HepG2 (cell line): ENCODE results near the gene MIS18A. TPM values are rescaled to one million over a fixed set of nuclear protein-coding genes. Genes with fewer than 3 reads are reported as not detected.

Source experiments
- ATAC-seq: fragments of 200-7000 bp; cut with Tn5 transposase; 3 replicates; pipeline ENCODE4 v1.9.1; 2020; ENCODE audit warnings: mild to moderate bottlenecking, moderate library complexity
- BruUV-seq: library from RNA; stranded (reverse); fragments of 400-500 nt; replicated peaks from 2 replicates; lab custom pipeline; 2021; lab: Mats Ljungman, UMichigan
- CTCF ChIA-PET: fragments of 300-600 bp; formaldehyde crosslinking; extraction: SDS; loops from one replicate; lab custom pipeline; 2021; ENCODE audit warnings: low total read pairs, inconsistent platforms, low intra/inter-chr PET ratio; lab: Yijun Ruan, JAX
- POLR2A ChIA-PET: fragments of 350-600 bp; sonication (Branson Sonifier 250); formaldehyde crosslinking; loops from one replicate; lab custom pipeline; 2020; ENCODE audit warnings: antibody characterized with exemption, inconsistent platforms; lab: Yijun Ruan, JAX
- DNase-seq: peaks from one replicate; pipeline ENCODE4 v3.0.0-alpha.2; 2015; ENCODE audit warnings: low spot score
- FAIRE-seq: peaks from 3 replicates; lab custom pipeline; 2011; peaks lifted over from hg19 to GRCh38; lab: Jason Lieb, UNC
- H2AFZ ChIP-seq: one replicate; pipeline ENCODE4 v1.6.1; 2011; ENCODE audit warnings: low read length, inconsistent platforms
- H3K27ac ChIP-seq: fragments of 300-600 bp; 3 replicates; pipeline ENCODE4 v1.8.0; 2011; ENCODE audit warnings: mixed run types, mild to moderate bottlenecking, mixed read lengths, low read length, inconsistent platforms; ENCODE audit not compliant: insufficient read depth; ENCODE audit errors: extremely low read length
- H3K27me3 ChIP-seq, 2 experiments: fragments of 200-600 bp in 1 of 2; 2 replicates in 1 of 2; 3 replicates in 1 of 2; pipeline versions ENCODE4 v1.6.0 to v1.8.0; 2011; ENCODE audit warnings: low read length in 2 of 2, mild to moderate bottlenecking in 2 of 2, moderate library complexity in 2 of 2, inconsistent platforms in 1 of 2; ENCODE audit not compliant: insufficient read depth in 2 of 2, control insufficient read depth in 1 of 2
- H3K36me3 ChIP-seq, 2 experiments: fragments of 200-600 bp in 1 of 2; replicated peaks in 1 of 2; 2 replicates in 1 of 2; 3 replicates in 1 of 2; pipeline versions ENCODE4 v1.5.1 to v1.8.0; 2011; ENCODE audit warnings: low read length in 2 of 2, inconsistent platforms in 1 of 2; ENCODE audit not compliant: insufficient read depth in 2 of 2, control insufficient read depth in 1 of 2
- H3K4me1 ChIP-seq: 2 replicates; pipeline ENCODE4 v1.5.1; 2012; ENCODE audit warnings: low read length, inconsistent platforms; ENCODE audit not compliant: insufficient read depth
- H3K4me2 ChIP-seq: 2 replicates; pipeline ENCODE4 v1.6.0; 2011; ENCODE audit warnings: low read depth, low read length, inconsistent platforms
- H3K4me3 ChIP-seq, 3 experiments: fragments of 200-600 bp in 1 of 3; sonication (generic), shearing (Covaris generic) in 1 of 3; replicated peaks in 1 of 3; 2 replicates each; pipeline ENCODE4 v1.5.1; 2011 to 2016; ENCODE audit warnings: low read length in 3 of 3, inconsistent platforms in 2 of 3, low read depth in 2 of 3, mild to moderate bottlenecking in 2 of 3, control low read depth in 1 of 3, mixed read lengths in 1 of 3; ENCODE audit not compliant: insufficient read depth in 1 of 3
- H3K79me2 ChIP-seq: one replicate; pipeline ENCODE4 v1.6.1; 2011; ENCODE audit warnings: low read length, inconsistent platforms; ENCODE audit not compliant: insufficient read depth
- H3K9ac ChIP-seq: 2 replicates; pipeline ENCODE4 v1.6.0; 2011; ENCODE audit warnings: mild to moderate bottlenecking, low read depth, low read length, inconsistent platforms; ENCODE audit not compliant: insufficient read depth
- H3K9me3 ChIP-seq: 2 replicates; pipeline ENCODE4 v1.5.1; 2012; ENCODE audit warnings: mild to moderate bottlenecking, low read length
- H4K20me1 ChIP-seq: 2 replicates; pipeline ENCODE4 v1.6.0; 2011; ENCODE audit warnings: inconsistent platforms, mild to moderate bottlenecking, low read length, moderate library complexity; ENCODE audit not compliant: insufficient read depth
- LRRFIP1 ChIP-seq: sonication (generic); formaldehyde crosslinking; conservative IDR thresholded peaks from 2 replicates; pipeline ENCODE4 v1.4.0; 2020; ENCODE audit warnings: missing genetic modification reagents
- MAFK ChIP-seq, 2 experiments: IDR thresholded peaks in 1 of 2; conservative IDR thresholded peaks in 1 of 2; 2 replicates each; pipeline ENCODE4 v1.6.1; 2011; ENCODE audit warnings: improper control_type of control experiment in 2 of 2, low read length in 2 of 2
- MTF2 ChIP-seq: sonication (generic); formaldehyde crosslinking; IDR thresholded peaks from 2 replicates; pipeline ENCODE4 v1.5.0; 2020; ENCODE audit warnings: missing genetic modification reagents, borderline replicate concordance
- PLRG1 ChIP-seq: fragments of 450-650 bp; conservative IDR thresholded peaks from 2 replicates; pipeline ENCODE4 v1.6.1; 2016
- SIN3B ChIP-seq: fragments of 150-350 bp; IDR thresholded peaks from 2 replicates; pipeline ENCODE4 v1.6.1; 2014; ENCODE audit warnings: low read length
- SMAD9 ChIP-seq: sonication (generic); formaldehyde crosslinking; IDR thresholded peaks from 2 replicates; pipeline ENCODE4 v1.5.1; 2020; ENCODE audit warnings: mild to moderate bottlenecking, missing genetic modification reagents
- TEAD3 ChIP-seq: optimal IDR thresholded peaks from 2 replicates; pipeline ENCODE3; 2016; ENCODE audit warnings: borderline replicate concordance
- ZBTB10 ChIP-seq: sonication (generic); formaldehyde crosslinking; IDR thresholded peaks from 2 replicates; pipeline ENCODE4 v1.4.0; 2020; ENCODE audit warnings: missing genetic modification reagents, borderline replicate concordance
- ZC3H4 ChIP-seq: sonication (generic); formaldehyde crosslinking; IDR thresholded peaks from 2 replicates; pipeline ENCODE4 v1.4.0; 2020; ENCODE audit warnings: missing genetic modification reagents, borderline replicate concordance
- ZNF17 ChIP-seq: sonication (generic); formaldehyde crosslinking; IDR thresholded peaks from 2 replicates; pipeline ENCODE4 v1.5.0; 2020; ENCODE audit warnings: mild to moderate bottlenecking, missing genetic modification reagents
- ZSCAN9 ChIP-seq: IDR thresholded peaks from 2 replicates; pipeline ENCODE4 v1.6.1; 2016; ENCODE audit warnings: borderline replicate concordance
- WGBS: methylation state at CpG from one replicate; pipeline ENCODE4 v1.1.6; 2017; ENCODE audit warnings: low lambda C conversion rate; 5-methylcytosine and 5-hydroxymethylcytosine counted together
- in situ Hi-C: cut with HindIII; loops from 2 replicates; pipeline ENCODE4 v1.10.0; 2017; ENCODE audit warnings: low pct_unique_long_range_greater_than_20kb; ENCODE audit not compliant: extremely low pct_ligation_motif_present
- intact Hi-C: fragments of 100-400 bp; cut with micrococcal nuclease; formaldehyde crosslinking; loops from one replicate; pipeline ENCODE4 v1.10.0; 2022; ENCODE audit not compliant: unreplicated experiment
- polyA plus RNA-seq, 8 experiments: library from polyadenylated mRNA; depleted of rRNA in 3 of 8; stranded (reverse) in 7 of 8; unstranded in 1 of 8; fragments of >200 nt; fragmentation: Illumina TruSeq in 4 of 8; extraction: Trizol in 4 of 8; gene quantifications; 2 replicates each; pipeline versions ENCODE4 v1.2.1 to v1.2.3, GENCODE V29; 2011 to 2016; ENCODE audit warnings: low read depth in 4 of 8, missing spikeins in 1 of 8, mixed read lengths in 1 of 8; ENCODE audit not compliant: insufficient read depth in 1 of 8
- total RNA-seq, 5 experiments: library from RNA; depleted of rRNA; stranded (reverse); fragments of >200 nt; fragmentation: Illumina TruSeq; extraction: Trizol; gene quantifications; 2 replicates each; pipeline ENCODE4 v1.2.3, GENCODE V29; 2016; ENCODE audit warnings: low read depth in 1 of 5
- TF ChIP-seq, protein P1 (sequence below): sonication (generic); formaldehyde crosslinking; IDR thresholded peaks from 2 replicates; pipeline ENCODE4 v1.5.1; 2020; ENCODE audit warnings: mild to moderate bottlenecking, missing genetic modification reagents, moderate library complexity

The MIS18A gene
- total and polyA plus RNA-seq, 2 of the 13 experiments (the other 11 are each of a cell fraction or from before 2014, with no cell fraction given), result 11.2 to 41.4 TPM

DNA sequence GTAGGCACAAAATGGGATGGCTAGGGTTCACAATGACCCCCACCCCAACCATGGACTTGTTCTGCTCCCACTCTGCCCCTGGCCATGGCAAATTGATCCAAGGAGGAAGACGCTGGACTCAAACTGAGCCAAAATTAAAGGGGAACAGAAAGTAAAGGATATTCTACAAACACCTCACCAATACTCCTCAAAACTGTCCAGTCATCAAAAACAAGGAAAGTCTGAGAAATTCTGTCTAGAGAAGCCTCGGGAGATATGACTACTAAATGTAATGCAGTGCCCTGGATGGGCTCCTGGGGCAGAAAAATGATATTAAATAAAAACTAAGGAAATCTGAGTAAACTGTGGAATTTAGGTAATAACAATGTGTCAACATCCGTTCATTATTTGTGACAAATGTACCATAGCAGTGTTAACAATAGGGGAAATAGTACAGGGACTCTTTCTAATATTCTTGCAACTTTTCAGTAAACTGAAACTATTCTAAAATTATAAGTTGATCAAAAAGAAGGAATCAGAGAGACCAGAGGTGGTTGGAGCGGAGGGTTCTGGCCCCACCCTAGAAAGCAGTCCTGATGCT is 45.0 kb downstream of the MIS18A start (continued):
- TF ChIP-seq LRRFIP1 (CRISPR knock-in tag) (no peak), MAFK (conservative IDR thresholded peaks at IDR 0.05 in 1 of 2, IDR thresholded peaks at IDR 0.05 in 1 of 2; ENCODE audit: low read length in 2 of 2) (peak; percentile 88 to 94), ZSCAN9 (CRISPR knock-in tag) (no peak), ZC3H4 (CRISPR knock-in tag) (no peak), SMAD9 (CRISPR knock-in tag) (no peak), ZNF17 (CRISPR knock-in tag) (no peak)

DNA sequence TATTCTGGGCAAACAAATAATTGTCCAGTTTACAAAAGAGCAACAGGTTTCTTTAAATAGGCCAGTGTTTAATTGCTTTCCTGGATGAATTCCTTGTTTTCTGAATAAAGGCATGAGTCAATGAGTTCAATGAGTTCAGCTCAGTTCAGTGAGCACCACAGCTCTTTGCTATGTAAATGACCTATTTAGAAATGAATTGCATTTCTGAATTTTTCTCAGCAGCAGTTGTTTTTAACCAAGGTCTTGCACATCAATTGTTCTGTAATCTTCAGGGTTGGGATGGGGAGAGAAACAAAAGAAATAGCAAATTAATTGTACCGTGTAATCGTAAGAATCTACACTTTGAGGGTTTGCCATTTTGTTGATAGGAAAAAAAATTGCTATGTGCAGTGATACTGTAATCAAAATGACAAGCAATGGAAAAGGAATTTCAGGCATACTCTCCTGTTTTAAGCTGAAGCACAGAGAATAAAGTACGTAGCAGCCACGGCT is 45.7 kb downstream of the MIS18A start:
- ChIA-PET CTCF (no interaction called here), POLR2A (no interaction called here)
- Histone ChIP-seq H3K36me3 (no peaks in the 10 kb centered on the region), H2AFZ (no peak overlapping the region), H3K4me3 (no peak overlapping the region), H3K9me3 (no peaks in the 10 kb centered on the region), H3K27me3 (no peaks in the 10 kb centered on the region), H3K4me2 (no peak overlapping the region), H3K79me2 (no peaks in the 10 kb centered on the region), H3K27ac (no peak overlapping the region), H3K9ac (no peak overlapping the region), H3K4me1 (no peaks in the 10 kb centered on the region), H4K20me1 (no peaks in the 10 kb centered on the region)
- TF ChIP-seq ZBTB10 (no peak), TEAD3 (CRISPR knock-in tag) (no peak), MTF2 (no peak), SIN3B (no peak), PLRG1 (no peak)
- TF ChIP-seq, protein P1, sequence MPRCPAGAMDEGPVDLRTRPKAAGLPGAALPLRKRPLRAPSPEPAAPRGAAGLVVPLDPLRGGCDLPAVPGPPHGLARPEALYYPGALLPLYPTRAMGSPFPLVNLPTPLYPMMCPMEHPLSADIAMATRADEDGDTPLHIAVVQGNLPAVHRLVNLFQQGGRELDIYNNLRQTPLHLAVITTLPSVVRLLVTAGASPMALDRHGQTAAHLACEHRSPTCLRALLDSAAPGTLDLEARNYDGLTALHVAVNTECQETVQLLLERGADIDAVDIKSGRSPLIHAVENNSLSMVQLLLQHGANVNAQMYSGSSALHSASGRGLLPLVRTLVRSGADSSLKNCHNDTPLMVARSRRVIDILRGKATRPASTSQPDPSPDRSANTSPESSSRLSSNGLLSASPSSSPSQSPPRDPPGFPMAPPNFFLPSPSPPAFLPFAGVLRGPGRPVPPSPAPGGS, result no peak
- intact Hi-C loops, result no loop called here
- ATAC-seq (no peak), DNase-seq (no peak), FAIRE-seq (no peak)
- BruUV-seq, result no TSS peak
- in situ Hi-C loops, result no loop called here
- WGBS, result 50% methylated on average over 4 of the region's 4 CpGs
